HK-2 (cell line): ENCODE measurements around the gene ADAMTS6.
"Not testable (repeated sequence)": the region's sequence is repeated elsewhere in the genome, so short reads cannot be mapped to it uniquely, and the experiment has no call there.

Experiments
- DNase-seq: peaks from one replicate; pipeline ENCODE4 v3.0.0-alpha.2; 2018; ENCODE audit not compliant: unreplicated experiment

The ADAMTS6 gene

GRCh38 chr5:65197531-65198455 is 283.9 kb downstream of the ADAMTS6 start:
- no peak for DNase-seq

- DNase-seq: no peak
Measured at GRCh38 chr5:65194871-65195270, 286.8 kb downstream of the ADAMTS6 start.

GRCh38 chr5:65192331-65192730 is 289.4 kb downstream of the ADAMTS6 start:
- DNase-seq: no peak

- DNase-seq: no peak
Measured at GRCh38 chr5:65191554-65192135, 290.1 kb downstream of the ADAMTS6 start.

GRCh38 chr5:65190328-65191053 is 291.2 kb downstream of the ADAMTS6 start:
- no peak for DNase-seq

GRCh38 chr5:65186646-65187227 is 295.0 kb downstream of the ADAMTS6 start:
- DNase-seq: no peak

- DNase-seq: no peak
Measured at GRCh38 chr5:65185468-65185867, 296.3 kb downstream of the ADAMTS6 start.

GRCh38 chr5:65184780-65185179 is 296.9 kb downstream of the ADAMTS6 start:
- no peak for DNase-seq

GRCh38 chr5:65174231-65174630 is 307.5 kb downstream of the ADAMTS6 start:
- DNase-seq: not testable (repeated sequence)

- no peak for DNase-seq
Measured at GRCh38 chr5:65173130-65173525, 308.6 kb downstream of the ADAMTS6 start.

GRCh38 chr5:65172486-65173129 is 309.1 kb downstream of the ADAMTS6 start:
- DNase-seq: peak; percentile 13

GRCh38 chr5:65171645-65172044 is 310.1 kb downstream of the ADAMTS6 start:
- no peak for DNase-seq

- no peak for DNase-seq
Measured at GRCh38 chr5:65163698-65164097, 318.0 kb downstream of the ADAMTS6 start.

GRCh38 chr5:65161655-65162054 is 320.1 kb downstream of the ADAMTS6 start:
- no peak for DNase-seq

GRCh38 chr5:65157906-65158603 is 323.7 kb downstream of the ADAMTS6 start:
- peak; percentile 15 for DNase-seq

GRCh38 chr5:65156933-65157332 is 324.8 kb downstream of the ADAMTS6 start:
- DNase-seq: no peak

GRCh38 chr5:65152131-65152530 is 329.6 kb downstream of the ADAMTS6 start:
- no peak for DNase-seq

- DNase-seq: no peak
Measured at GRCh38 chr5:65151614-65152013, 330.1 kb downstream of the ADAMTS6 start.

GRCh38 chr5:65150599-65151304 is 331.0 kb downstream of the ADAMTS6 start:
- no peak for DNase-seq

GRCh38 chr5:65149827-65150226 is 331.9 kb downstream of the ADAMTS6 start:
- DNase-seq: no peak
